Measurements from ENCODE around the gene DUSP3.

The DUSP3 gene

GRCh38 chr17:43736389-43736788, 42.4 kb downstream of the DUSP3 start:
- no peak for DNase-seq

DNA sequence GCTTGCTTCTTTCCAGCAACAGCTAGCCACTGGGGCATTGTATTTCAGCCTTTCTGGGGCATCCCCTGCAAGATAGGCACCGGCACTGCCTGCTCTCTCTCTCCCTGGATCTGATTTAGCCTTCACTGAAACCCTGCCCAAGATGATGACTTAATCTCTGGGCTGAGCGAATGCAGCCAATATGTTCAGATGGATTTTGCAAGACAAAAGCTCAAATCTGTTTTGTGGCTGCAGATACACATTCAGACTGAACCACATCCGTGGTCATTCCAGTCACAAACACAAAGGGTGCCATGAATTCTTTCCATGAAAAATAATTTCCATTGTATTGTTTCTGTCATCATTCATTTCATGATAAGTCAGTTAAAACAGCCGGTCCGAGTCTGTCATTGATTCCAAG, 44.4 kb downstream of the DUSP3 start:
- no peak for DNase-seq

GRCh38 chr17:43733956-43734355, 44.8 kb downstream of the DUSP3 start:
- DNase-seq = no peak

DNA sequence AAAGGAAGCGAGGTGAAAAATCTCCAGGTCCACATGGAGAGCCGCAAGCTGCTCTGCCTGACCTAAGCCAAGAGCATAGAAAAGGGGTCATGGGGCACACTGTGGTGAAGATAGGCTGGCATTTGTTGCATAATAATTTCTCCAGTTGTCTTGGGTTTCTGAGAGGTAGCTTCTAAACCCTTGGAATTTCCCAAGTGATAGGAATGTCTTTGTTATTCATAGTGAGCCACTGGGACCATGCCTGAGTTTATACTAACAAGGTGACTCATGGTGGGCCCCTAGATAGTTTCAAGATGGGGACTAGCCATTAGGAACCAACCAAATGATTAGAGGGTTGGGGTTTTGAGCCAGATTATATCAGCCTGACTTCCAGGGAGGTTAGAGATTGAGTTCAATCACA, 45.8 kb downstream of the DUSP3 start:
- DNase-seq = no peak

DNA sequence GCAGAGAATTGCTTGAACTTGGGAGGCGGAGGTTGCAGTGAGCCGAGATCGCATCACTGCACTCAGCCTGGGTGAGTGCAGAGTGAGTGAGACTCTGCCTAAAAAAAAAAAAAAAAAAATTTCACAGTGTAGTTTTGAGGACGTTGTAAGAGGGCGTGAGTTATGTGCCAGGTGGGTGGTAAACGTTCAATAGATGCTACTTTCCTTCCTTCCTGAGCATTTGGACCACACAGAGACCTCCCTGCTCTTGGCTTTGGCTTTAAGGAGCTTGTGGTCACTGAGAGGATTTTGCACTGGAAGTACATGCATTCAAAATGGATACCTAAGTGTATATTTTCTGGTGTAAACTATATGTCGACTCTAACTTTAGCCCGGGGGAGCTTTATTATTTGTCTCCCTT, 50.7 kb downstream of the DUSP3 start:
- DNase-seq = no peak

DNA sequence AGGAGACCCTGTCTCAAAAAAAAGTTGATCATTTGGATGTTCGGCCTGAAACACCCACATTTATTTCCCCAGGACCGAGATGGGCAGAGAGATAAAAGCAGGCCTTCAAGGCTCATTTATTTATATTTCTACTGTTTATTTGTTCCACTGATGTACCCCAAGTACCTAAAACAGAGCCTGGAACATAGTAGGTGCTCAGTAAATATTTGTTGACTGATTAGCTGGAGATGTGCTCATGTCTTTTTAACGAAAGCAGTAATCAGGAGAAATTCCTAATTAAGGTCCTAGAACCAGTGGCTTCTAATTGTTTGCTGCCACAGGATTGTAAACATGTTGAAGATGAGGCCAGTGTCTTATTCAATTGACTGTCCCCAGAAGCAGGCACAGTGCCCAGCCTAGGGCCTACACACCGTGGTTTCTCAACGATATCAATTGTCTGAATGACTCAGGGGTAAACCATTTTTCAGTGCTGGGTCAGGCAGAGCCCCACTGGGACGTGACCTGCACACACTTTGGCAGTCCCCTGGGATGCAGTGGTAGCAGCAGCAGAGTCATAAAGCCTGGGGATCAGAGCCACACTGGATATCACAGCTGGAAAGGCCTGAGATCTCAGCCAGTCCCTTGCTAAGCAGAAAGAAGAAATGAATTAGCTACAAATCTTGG, 54.9 kb downstream of the DUSP3 start:
- DNase-seq = no peak

GRCh38 chr17:43722870-43723665, 55.7 kb downstream of the DUSP3 start:
- DNase-seq = no peak

DNA sequence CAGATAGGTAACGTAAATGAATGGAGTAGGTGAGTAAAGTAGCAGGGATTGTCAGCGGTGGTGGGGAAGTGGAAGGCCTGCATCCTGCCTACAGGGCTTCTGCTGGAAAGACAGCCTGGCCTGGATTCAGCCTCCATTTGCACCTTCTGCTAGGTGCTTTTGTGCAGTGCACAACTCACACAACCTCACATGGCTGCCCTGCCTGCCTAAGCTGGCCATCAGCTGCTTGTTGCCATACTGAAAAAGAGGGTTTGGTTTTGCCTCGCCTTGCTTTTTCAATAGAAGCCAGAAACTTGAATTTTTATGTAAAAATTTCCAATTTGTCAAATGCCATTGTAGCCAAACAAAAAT, 56.5 kb downstream of the DUSP3 start:
- DNase-seq = no peak

- no peak for DNase-seq
Observed at GRCh38 chr17:43721537-43722268, 57.1 kb downstream of the DUSP3 start.

- DNase-seq = peak in 53 of 56 donors; percentile 22 to 82 (median 67)
Observed at GRCh38 chr17:43720311-43721060, 58.3 kb downstream of the DUSP3 start.

DNA sequence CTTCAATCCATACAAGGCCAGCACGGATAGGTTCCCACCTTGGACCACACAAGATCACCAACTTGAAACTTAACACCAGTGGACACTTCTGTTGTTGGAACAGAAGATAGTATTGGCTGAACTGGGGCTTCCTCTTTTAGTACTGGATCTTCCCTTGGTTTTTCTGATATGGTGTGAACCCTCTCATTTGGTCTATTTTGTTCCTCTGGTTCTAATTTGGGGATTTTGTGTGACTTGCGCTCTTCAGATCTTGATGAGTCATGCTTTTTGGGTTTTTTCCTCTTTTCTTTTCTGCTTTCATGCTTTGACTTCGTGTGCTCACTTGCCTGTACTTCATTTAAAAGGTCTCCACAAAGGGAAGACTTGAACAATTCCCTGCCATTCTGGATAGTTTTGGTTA, 59.2 kb downstream of the DUSP3 start:
- DNase-seq = no peak

- DNase-seq = no peak
Observed at GRCh38 chr17:43718544-43718943, 60.2 kb downstream of the DUSP3 start.

- no peak for DNase-seq
Observed at GRCh38 chr17:43717913-43718312, 60.9 kb downstream of the DUSP3 start.
